HEK293T (cell line): ENCODE results near the gene USP24.

Source experiments
- CTCF ChIA-PET: fragments of 350-600 bp; formaldehyde crosslinking; extraction: SDS; loops from one replicate; lab custom pipeline; 2021; ENCODE audit warnings: antibody characterized with exemption, inconsistent platforms; lab: Yijun Ruan, JAX
- POLR2A ChIA-PET: fragments of 350-600 bp; formaldehyde crosslinking; extraction: SDS; loops from one replicate; lab custom pipeline; 2020; ENCODE audit warnings: antibody characterized with exemption, inconsistent platforms; lab: Yijun Ruan, JAX
- DNase-seq: peaks from one replicate; pipeline ENCODE4 v3.0.0; 2012; ENCODE audit warnings: mixed read lengths; ENCODE audit errors: extremely low spot score
- ARNT ChIP-seq: fragments of 450-650 bp; IDR thresholded peaks from 2 replicates; pipeline ENCODE4 v1.6.1; 2017; ENCODE audit warnings: mild to moderate bottlenecking
- BHLHE40 ChIP-seq: fragments of 450-650 bp; IDR thresholded peaks from 2 replicates; pipeline ENCODE4 v1.6.1; 2016; ENCODE audit warnings: mild to moderate bottlenecking, moderate library complexity, borderline replicate concordance
- CTBP1 ChIP-seq: fragments of 450-650 bp; IDR thresholded peaks from 2 replicates; pipeline ENCODE4 v1.6.1; 2016; ENCODE audit warnings: borderline replicate concordance
- ELF4 ChIP-seq: fragments of 450-650 bp; IDR thresholded peaks from 2 replicates; pipeline ENCODE4 v1.6.1; 2017; ENCODE audit warnings: antibody characterized with exemption
- FOXA1 ChIP-seq: fragments of 450-650 bp; IDR thresholded peaks from 2 replicates; pipeline ENCODE4 v1.6.1; 2016; ENCODE audit warnings: mild to moderate bottlenecking
- FOXK2 ChIP-seq: fragments of 450-650 bp; IDR thresholded peaks from 2 replicates; pipeline ENCODE4 v1.6.1; 2016; ENCODE audit warnings: mild to moderate bottlenecking
- FOXM1 ChIP-seq: fragments of 450-650 bp; IDR thresholded peaks from 2 replicates; pipeline ENCODE4 v1.6.1; 2017; ENCODE audit warnings: mild to moderate bottlenecking, borderline replicate concordance
- HDGF ChIP-seq: fragments of 450-650 bp; IDR thresholded peaks from 2 replicates; pipeline ENCODE4 v1.6.1; 2017; ENCODE audit warnings: antibody characterized with exemption, borderline replicate concordance
- L3MBTL2 ChIP-seq: fragments of 450-650 bp; conservative IDR thresholded peaks from 2 replicates; pipeline ENCODE4 v1.6.1; 2016; ENCODE audit warnings: mild to moderate bottlenecking
- LEF1 ChIP-seq: fragments of 450-650 bp; IDR thresholded peaks from 2 replicates; pipeline ENCODE4 v1.6.1; 2017; ENCODE audit warnings: mild to moderate bottlenecking, borderline replicate concordance
- NFRKB ChIP-seq: fragments of 450-650 bp; IDR thresholded peaks from 2 replicates; pipeline ENCODE4 v1.6.1; 2016; ENCODE audit warnings: mild to moderate bottlenecking, moderate library complexity
- SP1 ChIP-seq: fragments of 450-650 bp; IDR thresholded peaks from 2 replicates; pipeline ENCODE4 v1.6.1; 2017
- SUZ12 ChIP-seq: fragments of 450-650 bp; IDR thresholded peaks from 2 replicates; pipeline ENCODE4 v1.6.1; 2016; ENCODE audit warnings: mild to moderate bottlenecking
- TARDBP ChIP-seq: fragments of 450-650 bp; IDR thresholded peaks from 2 replicates; pipeline ENCODE4 v1.6.1; 2016
- ZNF384 ChIP-seq: fragments of 450-650 bp; IDR thresholded peaks from 2 replicates; pipeline ENCODE4 v1.6.1; 2016
- TF ChIP-seq, protein P1 (sequence below): fragments of 450-650 bp; IDR thresholded peaks from 2 replicates; pipeline ENCODE4 v1.6.1; 2016

The USP24 gene

DNA sequence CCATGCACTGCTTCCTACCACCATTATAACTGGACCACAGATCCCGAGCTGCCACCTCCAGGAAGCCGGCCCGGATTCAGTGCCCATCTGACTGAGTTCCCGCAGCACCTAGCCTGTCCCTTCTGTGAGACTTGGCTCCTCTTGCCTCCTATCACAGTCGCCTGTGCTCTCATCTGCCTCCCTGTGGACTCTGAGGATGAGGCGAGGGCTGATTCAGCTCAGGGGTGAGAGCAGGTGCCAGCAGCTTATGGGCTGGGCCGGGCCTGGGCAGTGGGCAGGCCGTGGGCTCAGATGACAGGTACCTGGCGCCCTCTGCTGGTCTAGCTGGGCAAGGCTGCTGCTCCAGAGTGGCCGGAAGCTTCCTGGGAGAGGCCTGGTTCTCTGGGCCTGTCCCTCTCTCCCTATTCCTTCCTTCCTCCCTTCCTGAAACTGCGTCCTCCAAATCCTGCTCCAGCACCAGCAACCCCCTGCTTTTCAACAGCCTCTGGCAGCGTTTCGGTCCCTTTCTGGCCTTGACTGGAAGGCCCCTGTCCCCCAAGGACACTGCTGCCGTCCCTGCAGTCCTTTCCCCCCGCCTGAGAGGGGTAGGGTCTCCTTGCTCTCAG, 193.1 kb downstream of the USP24 start:
- TF ChIP-seq ZNF384 (no peak), FOXM1 (no peak), L3MBTL2 (no peak), HDGF (peak; percentile 93; the same call in 1 of the 2 replicates), BHLHE40 (no peak)
- TF ChIP-seq, protein P1, sequence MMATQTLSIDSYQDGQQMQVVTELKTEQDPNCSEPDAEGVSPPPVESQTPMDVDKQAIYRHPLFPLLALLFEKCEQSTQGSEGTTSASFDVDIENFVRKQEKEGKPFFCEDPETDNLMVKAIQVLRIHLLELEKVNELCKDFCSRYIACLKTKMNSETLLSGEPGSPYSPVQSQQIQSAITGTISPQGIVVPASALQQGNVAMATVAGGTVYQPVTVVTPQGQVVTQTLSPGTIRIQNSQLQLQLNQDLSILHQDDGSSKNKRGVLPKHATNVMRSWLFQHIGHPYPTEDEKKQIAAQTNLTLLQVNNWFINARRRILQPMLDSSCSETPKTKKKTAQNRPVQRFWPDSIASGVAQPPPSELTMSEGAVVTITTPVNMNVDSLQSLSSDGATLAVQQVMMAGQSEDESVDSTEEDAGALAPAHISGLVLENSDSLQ, result no peak; the same call in 1 of the 2 replicates
- peak; percentile 98 for DNase-seq
- ChIA-PET CTCF (interaction anchor here (0.5 to 2.3 kb wide), 20 partner anchors 11 to 145 kb away, joined by 3 to 39 read pairs (median 4); no protein-coding TSS in a partner anchor), POLR2A (interaction anchor here (1.4 kb wide), 2 partner anchors 72 to 94 kb away, joined by 4 to 6 read pairs; no protein-coding TSS in a partner anchor)

DNA sequence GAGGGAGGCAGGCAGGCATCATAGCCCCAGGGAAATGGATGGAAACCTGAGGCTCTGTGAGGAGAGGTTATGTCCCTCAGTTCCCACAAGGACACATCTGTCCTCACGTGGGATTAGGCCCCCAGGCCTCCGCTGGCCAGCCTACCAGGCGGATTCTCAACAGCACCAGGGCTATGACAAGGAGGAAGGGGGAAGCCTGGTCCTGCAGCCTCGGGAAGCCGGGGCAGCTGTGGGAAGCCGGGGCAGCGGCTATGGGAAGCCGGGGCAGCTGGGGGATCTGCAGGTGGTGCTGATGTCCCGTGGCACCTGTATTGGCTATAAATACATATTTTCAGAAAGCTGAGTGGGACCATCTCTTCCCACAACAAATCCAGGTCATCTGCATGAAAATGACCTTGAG, 196.8 kb downstream of the USP24 start:
- no peak for DNase-seq

More for the DNA sequence above, 196.8 kb downstream of the USP24 start:
- ChIA-PET CTCF (interaction anchor here (0.6 to 1.8 kb wide), 2 partner anchors 74 to 215 kb away, joined by 3 to 5 read pairs; no protein-coding TSS in a partner anchor), POLR2A (no interaction called here)
- TF ChIP-seq FOXK2, result no peak
- no peak for TF ChIP-seq ARNT
- no peak for TF ChIP-seq TARDBP
- no peak for TF ChIP-seq L3MBTL2
- TF ChIP-seq ELF4, result no peak
- no peak for TF ChIP-seq SP1
- TF ChIP-seq NFRKB, result no peak
- TF ChIP-seq FOXM1, result no peak
- no peak for TF ChIP-seq HDGF
- no peak for TF ChIP-seq LEF1
- no peak for TF ChIP-seq ZNF384
- TF ChIP-seq BHLHE40, result no peak
- TF ChIP-seq FOXA1, result no peak
- TF ChIP-seq SUZ12, result no peak
- no peak for TF ChIP-seq CTBP1
- TF ChIP-seq, protein P1, result no peak
